Stimulated activated naive CD4-positive, alpha-beta T cell treated with Interleukin-2 at 50 U/mL for 16 hours (primary cell): ENCODE measurements around the gene SPRY2.
A peak's percentile ranks its signal among the peaks of the same experiment; 100 is the strongest.
"Not testable (repeated sequence)": the region's sequence is repeated elsewhere in the genome, so short reads cannot be mapped to it uniquely, and the experiment has no call there.

ENCODE experiments used
- DNase-seq: peaks from one replicate; lab custom pipeline; 2025; lab: John Stamatoyannopoulos, UW

The SPRY2 gene

GRCh38 chr13:80348750-80349149, 7.8 kb upstream of the SPRY2 start:
- no peak for DNase-seq

GRCh38 chr13:80348314-80348713, 7.4 kb upstream of the SPRY2 start:
- no peak for DNase-seq

DNA sequence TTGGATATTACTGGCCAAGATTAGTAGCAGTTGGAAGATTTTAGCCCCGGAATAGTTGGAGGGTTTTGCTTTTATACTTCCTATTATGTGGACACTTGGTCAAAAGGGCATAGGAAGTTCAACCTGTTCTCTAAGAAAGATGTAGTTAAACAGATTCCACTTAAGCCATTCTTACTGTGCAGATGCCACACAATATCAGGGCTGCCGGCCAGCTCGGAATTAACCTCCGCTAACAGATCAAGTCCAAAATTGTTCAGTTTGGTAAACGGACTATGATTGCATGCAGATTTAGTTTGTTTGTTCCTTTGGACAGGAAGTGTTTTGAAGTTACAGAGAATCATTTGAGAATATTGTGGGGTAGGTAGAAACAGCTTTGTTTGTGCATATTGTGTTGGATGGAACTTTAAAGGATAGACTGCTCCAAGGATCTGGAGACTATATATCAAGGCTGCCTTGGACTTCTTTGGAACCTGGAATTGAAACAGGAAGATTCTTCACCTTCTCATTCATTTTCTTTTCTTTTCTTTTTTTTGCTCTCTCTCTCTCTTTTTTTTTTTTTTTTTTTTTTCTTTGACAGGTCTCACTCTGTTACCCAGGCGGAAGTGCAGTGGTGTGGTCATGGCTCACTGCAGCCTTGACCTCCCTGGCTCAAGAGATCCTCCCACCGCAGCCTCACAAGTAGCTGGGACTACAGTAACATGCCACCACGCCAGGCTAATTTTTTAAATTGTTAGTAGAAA, 5.0 kb upstream of the SPRY2 start:
- no peak for DNase-seq

GRCh38 chr13:80344032-80344431, 3.1 kb upstream of the SPRY2 start:
- not testable (repeated sequence) for DNase-seq

DNA sequence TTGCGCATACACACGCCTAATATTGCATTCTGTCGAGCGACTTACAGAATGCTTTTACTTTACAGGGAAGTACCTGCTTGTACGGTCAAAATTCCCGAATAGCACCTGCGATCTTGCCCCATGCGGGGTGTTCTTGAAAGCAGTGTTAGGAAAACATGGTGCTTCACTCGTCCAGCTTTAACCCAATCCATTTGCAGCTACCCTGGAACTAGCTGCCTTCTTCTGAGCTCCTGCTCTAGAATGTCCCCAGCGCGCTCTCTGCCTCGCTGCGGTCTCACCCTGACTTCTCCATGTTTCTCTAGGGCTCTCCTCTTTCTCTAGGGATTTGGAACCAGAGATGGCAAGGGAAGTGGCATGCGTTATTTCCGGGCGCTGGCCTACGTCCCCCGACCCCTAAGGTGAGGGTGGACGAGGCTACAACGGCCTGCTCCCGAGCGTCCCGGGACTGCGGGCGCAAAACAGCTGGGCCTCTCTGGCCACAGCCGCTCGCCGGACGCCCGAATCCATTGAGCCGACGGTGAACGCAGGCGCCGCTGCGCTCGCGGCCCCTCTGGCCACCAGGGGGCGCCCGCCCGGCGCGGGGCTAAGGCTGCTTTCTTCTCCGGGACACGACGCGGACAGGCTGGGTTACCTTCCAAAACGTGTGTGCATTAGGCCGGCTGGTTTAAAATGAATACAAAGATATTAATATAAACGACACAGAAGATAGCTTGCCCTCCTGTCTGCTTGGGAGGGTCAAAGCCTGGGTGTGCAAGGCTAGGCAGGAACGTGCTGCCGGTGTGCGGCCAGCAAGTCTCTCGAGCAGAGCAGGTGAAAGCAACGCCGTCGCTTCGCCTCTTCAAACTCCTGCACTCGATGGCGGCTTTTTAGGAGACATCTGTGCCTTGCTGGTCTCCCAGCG, 1.8 kb upstream of the SPRY2 start:
- peak; percentile 35 for DNase-seq

DNA sequence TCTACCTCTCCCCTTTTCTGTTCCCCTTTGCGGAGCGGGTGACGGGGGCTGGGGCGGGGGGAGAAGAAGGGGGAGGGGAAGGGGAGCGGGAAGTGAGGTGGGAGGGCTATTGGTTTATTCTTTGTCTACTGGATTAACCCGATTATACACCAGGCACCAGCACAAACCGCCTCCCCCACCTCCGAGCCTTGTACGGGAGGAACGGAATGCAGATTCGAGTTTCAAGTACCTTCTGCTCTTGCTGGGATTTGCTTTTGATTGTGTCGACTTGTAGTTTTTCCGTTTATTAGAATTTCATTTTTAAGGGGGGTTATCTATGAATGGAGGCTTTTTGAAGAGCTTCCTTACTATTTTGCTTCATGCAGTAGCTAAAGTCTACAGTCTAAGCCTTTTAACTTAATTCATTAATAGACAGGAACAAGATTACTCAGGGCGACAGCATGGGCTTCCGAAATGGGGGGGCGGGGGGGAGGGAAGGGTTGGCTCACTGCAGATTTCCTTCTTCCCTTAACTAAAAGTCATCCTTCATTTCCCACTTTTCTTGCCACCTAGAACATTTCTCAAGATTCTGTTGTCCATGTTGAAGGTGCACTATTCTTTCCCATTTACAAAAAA, 937 bp upstream of the SPRY2 start:
- DNase-seq = no peak

- DNase-seq = no peak
Measured at GRCh38 chr13:80340651-80341100, 250 bp downstream of the SPRY2 start.

DNA sequence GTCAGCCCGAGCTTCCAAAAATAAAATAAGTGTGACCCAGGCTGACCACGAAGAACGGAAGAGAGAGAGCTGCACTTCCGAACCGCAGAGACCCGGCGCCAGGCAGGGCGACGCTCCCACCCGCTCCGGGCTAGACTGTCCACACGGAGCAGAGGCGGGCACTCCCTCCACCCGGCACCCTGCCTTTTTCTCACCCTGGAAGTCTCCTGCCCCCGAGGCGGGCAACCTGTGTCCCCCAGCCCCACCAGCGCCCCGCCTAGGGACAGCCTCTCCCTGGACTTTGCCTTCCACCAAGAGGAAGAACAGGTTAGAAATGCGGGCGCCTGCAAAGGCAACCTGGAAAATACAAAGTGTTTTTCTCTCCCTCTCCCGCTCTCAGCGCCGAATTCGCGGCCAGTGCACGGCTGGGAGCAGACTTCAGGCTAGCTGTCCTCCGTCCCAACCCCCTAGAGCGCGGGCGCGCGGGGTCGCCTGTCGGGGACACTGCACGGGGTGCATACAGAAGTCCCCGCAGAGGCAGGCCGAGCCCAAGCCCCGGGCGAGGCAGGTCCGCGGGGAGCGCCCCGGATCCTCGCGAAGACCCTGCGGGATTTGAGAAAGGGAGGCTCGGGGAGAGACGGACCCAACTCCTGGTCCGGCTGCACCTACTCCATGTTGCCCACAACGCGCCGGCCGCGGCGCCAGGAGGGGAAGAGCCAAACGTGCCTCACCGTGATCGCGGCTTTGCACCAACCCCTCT, 845 bp downstream of the SPRY2 start:
- no peak for DNase-seq

GRCh38 chr13:80339563-80339911, 1.4 kb downstream of the SPRY2 start:
- DNase-seq = no peak

DNA sequence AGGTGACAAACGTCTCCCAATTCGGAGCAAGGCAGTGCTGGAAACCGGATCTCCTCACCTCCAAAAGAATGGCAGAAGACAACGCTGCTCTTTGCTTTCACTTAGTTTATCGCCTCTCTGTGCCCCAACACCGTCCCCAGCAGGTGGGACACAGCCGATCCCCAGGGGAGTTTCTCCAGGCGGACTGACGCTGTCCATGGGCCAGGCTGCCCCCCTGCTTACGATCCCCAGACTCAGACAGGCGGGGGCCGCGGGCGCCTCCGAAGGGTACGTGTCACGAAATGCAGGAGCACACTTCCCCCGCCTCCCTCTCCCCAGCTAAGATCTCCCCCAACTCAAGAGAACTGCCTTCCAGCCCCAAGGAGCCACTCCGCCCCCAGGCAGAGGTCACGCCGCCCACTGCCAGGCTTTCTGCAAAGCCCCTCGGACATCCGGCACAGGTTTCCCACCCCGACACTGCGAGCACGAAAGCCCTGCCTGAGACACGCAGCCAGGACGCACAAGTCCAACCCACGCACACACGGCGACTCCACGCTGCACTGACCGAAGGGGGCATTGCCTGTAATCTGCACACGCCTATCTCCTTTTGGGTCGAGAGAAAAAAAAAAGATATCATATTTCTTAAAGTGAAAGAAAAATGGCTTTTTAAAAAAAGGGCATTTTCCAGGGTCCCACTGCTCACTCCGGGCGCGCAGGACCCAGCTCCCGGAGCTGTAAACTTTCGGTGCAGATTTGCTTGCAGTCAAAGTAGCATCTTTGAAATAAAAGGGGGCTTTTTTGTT, 2.0 kb downstream of the SPRY2 start:
- DNase-seq = no peak

GRCh38 chr13:80337288-80338081, 3.4 kb downstream of the SPRY2 start:
- DNase-seq = no peak

- DNase-seq = no peak
Measured at GRCh38 chr13:80336776-80337287, 4.1 kb downstream of the SPRY2 start.

DNA sequence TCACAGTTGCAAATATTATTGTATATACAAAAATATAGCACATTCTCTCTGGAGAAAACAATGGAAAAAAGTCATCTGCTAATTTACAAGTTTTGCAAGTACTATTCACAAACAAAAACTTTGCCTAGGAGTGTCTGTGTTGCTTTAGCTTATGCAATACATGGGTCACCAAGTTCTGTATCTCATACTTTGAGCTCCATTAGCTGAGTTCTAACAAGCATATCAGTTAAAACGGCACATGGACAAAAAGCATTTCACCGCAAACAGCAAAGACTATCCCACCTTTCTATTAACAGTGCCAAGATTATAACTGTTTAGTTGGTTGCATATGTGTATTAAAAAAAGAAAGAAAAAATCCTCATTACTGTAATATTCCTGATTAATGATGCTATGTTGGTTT, 4.6 kb downstream of the SPRY2 start:
- no peak for DNase-seq

DNA sequence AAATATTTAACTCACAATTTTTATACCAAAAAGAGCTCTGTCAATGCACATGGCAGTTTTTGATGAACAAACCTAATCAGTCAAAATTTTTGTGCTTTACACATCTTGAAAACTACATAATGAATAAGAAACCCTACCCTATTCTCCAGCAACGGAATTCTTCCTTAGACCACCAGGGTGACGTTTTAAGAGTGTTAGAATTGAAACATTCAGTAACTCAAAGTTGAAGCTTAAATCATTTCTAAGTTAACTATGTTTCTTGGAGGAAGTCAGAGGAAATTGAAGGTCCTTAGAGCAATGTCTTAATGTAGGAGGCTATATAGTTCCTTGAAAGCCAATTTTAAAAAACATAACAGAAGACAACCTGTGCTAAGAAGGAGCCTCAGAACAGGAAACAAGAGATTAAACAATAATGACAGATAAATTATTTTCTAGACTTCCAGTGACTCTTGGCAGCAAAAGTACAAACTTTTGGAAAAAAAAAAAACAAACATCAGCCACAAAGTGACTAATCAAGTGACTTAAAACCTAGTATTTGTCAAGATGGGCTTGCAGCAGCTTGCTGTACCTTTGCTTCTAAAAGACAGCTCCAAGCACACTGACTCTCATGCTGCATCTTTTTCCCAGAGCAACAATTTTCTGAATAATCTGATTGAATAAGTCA, 6.2 kb downstream of the SPRY2 start:
- DNase-seq = no peak

DNA sequence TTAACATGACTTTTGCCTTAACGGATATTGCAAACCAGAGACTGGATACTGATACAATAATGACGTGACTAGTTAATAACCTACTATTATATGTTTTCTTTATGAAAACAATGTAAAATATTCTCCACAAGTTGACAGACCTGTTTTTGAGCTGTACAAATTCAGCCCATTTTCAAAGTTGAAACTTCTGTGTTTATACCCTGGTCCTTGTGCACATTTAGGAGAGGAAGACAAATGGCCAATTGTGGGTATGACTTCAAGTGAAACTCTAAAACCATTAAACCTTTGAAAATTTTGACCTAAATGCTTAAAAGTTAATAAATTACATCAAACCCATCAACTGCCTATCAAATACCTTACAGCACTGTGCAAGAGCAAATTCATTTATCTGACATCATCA, 8.9 kb downstream of the SPRY2 start:
- no peak for DNase-seq

GRCh38 chr13:80329250-80329649, 11.7 kb downstream of the SPRY2 start:
- no peak for DNase-seq

DNA sequence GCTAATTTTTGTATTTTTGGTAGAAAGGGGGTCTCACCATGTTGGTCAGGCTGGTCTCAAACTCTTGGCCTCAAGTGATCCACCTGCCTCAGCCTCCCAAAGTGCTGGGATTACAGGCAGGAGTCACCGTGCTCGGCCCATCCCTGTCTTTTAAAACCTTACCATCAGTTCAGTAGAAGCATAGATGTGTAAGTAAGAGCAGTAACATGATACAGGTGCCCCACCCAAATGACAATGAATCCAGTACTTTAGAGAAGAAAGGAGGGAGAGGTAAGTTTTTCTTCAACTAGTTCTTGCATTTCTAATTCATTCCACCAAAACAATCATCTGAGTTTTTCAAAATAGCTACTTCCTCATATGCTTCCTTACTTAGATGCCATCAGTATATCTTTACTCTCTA, 21.9 kb downstream of the SPRY2 start:
- no peak for DNase-seq

DNA sequence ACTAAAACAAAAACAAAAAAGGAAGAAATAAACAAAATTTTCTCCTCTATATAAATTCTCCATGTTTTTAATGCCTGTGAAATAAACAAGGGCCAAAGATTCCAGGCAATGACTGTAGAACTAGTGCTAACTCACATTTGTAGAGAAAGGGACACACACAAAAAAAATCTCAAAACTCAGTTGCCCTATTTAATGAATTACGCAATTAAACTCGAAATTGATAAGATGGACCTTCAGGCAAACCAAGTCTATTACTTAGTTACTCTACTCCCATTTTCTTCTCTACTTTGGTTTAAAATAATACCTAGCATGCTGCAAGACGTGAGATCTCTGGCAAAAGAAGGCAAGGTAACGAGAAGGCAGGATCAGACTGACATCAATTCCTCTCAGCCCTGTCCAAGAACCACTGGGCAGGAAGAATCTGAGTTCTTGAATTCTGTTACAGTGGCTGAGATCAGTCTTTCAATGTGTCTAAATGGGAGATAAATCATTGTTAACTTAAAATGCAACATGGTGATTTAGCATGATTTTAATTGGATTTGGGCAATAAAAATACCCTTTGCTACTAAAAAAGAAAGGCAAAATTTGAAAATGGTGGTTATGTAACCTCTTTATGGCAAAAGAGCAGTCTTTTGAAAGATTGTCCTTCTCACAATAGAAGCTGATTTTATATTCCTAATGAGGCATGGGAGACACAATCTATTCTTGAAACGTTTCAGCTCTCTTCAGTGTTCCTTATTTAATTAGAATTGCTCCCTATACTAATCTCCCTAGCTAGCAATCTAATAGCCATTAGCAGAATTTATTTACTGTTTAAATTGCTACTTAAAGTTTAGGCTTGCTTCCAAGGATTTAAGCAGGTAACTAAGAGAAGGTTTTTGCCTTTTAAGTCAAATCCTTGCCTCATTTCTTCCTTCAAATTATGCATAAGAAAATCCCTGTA, 25.9 kb downstream of the SPRY2 start:
- DNase-seq = no peak
